ENCODE measurements around the gene CDC42. TPM values are rescaled to one million over a fixed set of nuclear protein-coding genes. Genes with fewer than 3 reads are reported as not detected.

CDC42 gene
- total RNA-seq, 4 donors from 2014 or later, result 108 to 223 (median 200) TPM

- TF ChIP-seq CTCF (IDR thresholded peaks at IDR 0.05) (no peak), EP300 (IDR thresholded peaks at IDR 0.05) (no peak), POLR2A (IDR thresholded peaks at IDR 0.05) (no peak), POLR2AphosphoS5 (IDR thresholded peaks at IDR 0.05) (no peak)
- H3K27me3 ChIP-seq, result no peaks in the 10 kb centered on the region
- no peaks in the 10 kb centered on the region for H3K9me3 ChIP-seq
- no peaks in the 10 kb centered on the region for H3K36me3 ChIP-seq
- no peak overlapping the region for H3K4me3 ChIP-seq
- H3K27ac ChIP-seq, result no peak overlapping the region
- WGBS, result 43% methylated on average over 8 of the region's 15 CpGs
- peaks cover 34% of the 10 kb centered on the region for H3K4me1 ChIP-seq
- no peak for DNase-seq (ENCODE audit: low spot score in 2 of 2)
These were observed 80.2 kb downstream of the CDC42 start for GRCh38 chr1:22132517-22133235.

- Histone ChIP-seq H3K4me1 (peaks cover 41% of the 10 kb centered on the region), H3K4me3 (no peak overlapping the region), H3K27me3 (no peaks in the 10 kb centered on the region), H3K9me3 (no peaks in the 10 kb centered on the region), H3K36me3 (no peaks in the 10 kb centered on the region), H3K27ac (no peak overlapping the region)
- WGBS, result 72% methylated on average over 10 of the region's 16 CpGs
- no peak for DNase-seq (ENCODE audit: low spot score in 2 of 2)
- TF ChIP-seq EP300 (IDR thresholded peaks at IDR 0.05), result no peak
- no peak for TF ChIP-seq POLR2AphosphoS5 (IDR thresholded peaks at IDR 0.05)
- TF ChIP-seq CTCF (IDR thresholded peaks at IDR 0.05), result no peak
- TF ChIP-seq POLR2A (IDR thresholded peaks at IDR 0.05), result no peak
These were observed 80.9 kb downstream of the CDC42 start for GRCh38 chr1:22133247-22133930.

GRCh38 chr1:22133931-22134324 is 81.4 kb downstream of the CDC42 start:
- Histone ChIP-seq H3K27ac (no peak overlapping the region), H3K9me3 (no peaks in the 10 kb centered on the region), H3K27me3 (no peaks in the 10 kb centered on the region), H3K4me1 (peaks cover 46% of the 10 kb centered on the region), H3K4me3 (no peak overlapping the region), H3K36me3 (no peaks in the 10 kb centered on the region)
- DNase-seq (ENCODE audit: low spot score in 2 of 2), result no peak
- whole genome bisulfite sequencing, result 43% methylated on average over 15 of the region's 15 CpGs
- TF ChIP-seq POLR2AphosphoS5 (IDR thresholded peaks at IDR 0.05), result no peak
- no peak for TF ChIP-seq POLR2A (IDR thresholded peaks at IDR 0.05)
- no peak for TF ChIP-seq EP300 (IDR thresholded peaks at IDR 0.05)
- TF ChIP-seq CTCF (IDR thresholded peaks at IDR 0.05), result no peak

GRCh38 chr1:22137004-22137720 is 84.7 kb downstream of the CDC42 start:
- WGBS, result 20% methylated on average over 3 of the region's 16 CpGs
- H3K4me3 ChIP-seq, result no peak overlapping the region
- no peak for TF ChIP-seq POLR2AphosphoS5 (IDR thresholded peaks at IDR 0.05)
- no peak for TF ChIP-seq CTCF (IDR thresholded peaks at IDR 0.05)
- TF ChIP-seq EP300 (IDR thresholded peaks at IDR 0.05), result no peak
- TF ChIP-seq POLR2A (IDR thresholded peaks at IDR 0.05), result no peak
- peaks cover 12% of the 10 kb centered on the region for H3K27me3 ChIP-seq
- H3K9me3 ChIP-seq, result no peaks in the 10 kb centered on the region
- H3K36me3 ChIP-seq, result no peaks in the 10 kb centered on the region
- H3K4me1 ChIP-seq, result peaks cover 68% of the 10 kb centered on the region
- no peak for DNase-seq (ENCODE audit: low spot score in 2 of 2)
- peak overlapping the region; percentile 30 for H3K27ac ChIP-seq

Measured in suprapubic skin (tissue), 4 donors.